GM12801 (cell line): ENCODE data around the gene LAMC2.

Source experiments
- TF ChIP-seq, protein P1 (sequence below): IDR thresholded peaks from one replicate; pipeline ENCODE4 v1.5.1; 2011; ENCODE audit warnings: control low read depth; ENCODE audit not compliant: insufficient read length; ENCODE audit errors: extremely low read depth

LAMC2 gene

GRCh38 chr1:183200451-183200850, 14.4 kb downstream of the LAMC2 start:
- TF ChIP-seq, protein P1, sequence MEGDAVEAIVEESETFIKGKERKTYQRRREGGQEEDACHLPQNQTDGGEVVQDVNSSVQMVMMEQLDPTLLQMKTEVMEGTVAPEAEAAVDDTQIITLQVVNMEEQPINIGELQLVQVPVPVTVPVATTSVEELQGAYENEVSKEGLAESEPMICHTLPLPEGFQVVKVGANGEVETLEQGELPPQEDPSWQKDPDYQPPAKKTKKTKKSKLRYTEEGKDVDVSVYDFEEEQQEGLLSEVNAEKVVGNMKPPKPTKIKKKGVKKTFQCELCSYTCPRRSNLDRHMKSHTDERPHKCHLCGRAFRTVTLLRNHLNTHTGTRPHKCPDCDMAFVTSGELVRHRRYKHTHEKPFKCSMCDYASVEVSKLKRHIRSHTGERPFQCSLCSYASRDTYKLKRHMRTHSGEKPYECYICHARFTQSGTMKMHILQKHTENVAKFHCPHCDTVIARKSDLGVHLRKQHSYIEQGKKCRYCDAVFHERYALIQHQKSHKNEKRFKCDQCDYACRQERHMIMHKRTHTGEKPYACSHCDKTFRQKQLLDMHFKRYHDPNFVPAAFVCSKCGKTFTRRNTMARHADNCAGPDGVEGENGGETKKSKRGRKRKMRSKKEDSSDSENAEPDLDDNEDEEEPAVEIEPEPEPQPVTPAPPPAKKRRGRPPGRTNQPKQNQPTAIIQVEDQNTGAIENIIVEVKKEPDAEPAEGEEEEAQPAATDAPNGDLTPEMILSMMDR: no peak

DNA sequence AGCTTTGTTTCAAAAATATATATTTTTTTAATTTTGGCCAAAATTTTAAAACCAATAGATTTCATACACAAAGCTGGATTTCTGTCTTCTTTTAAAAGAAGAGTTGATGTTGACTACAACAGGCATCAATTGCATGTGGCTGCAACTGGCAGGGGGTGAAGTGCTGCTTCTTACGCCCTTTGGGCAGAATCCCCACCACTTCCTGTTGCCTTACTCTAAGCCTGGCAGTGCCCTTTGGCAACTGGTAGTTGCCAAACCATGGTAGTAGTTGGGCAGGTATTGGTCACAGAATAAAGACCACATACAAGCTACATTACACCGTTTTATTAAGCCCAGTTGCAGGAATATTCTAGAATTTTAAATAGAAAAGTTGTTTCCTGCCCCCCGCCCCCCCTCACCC, 17.0 kb downstream of the LAMC2 start:
- TF ChIP-seq, protein P1: no peak

DNA sequence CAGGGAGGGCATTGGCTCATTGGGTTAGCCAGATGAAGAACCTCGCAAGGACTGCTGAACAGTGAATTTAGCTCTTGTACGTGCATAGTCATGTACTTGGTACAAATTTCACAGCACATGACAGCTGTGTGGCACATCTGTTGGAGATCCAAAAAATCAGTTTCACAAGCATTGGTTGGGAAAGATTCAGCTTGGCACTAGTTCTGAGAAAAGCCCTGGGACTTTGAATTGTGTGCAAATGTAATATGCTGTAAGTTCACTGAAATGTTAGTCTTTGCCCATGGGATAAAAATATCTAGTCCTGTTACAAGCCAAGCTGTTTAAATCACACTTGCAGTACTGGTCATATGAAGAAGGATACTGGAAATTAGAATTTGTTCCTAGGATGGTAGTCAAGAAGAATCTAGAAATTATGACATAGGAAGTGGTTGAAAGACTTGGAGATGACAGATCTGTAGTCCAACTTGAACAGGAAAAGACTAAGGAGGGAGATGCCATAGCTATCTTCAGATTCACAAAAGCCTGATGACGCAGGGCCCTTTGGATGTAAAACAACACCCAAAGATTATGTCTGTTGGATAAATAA, 19.2 kb downstream of the LAMC2 start:
- TF ChIP-seq, protein P1: no peak

- TF ChIP-seq, protein P1: no peak
These were observed 20.6 kb downstream of the LAMC2 start for GRCh38 chr1:183206538-183207122.

GRCh38 chr1:183209533-183210158, 23.6 kb downstream of the LAMC2 start:
- TF ChIP-seq, protein P1: no peak

DNA sequence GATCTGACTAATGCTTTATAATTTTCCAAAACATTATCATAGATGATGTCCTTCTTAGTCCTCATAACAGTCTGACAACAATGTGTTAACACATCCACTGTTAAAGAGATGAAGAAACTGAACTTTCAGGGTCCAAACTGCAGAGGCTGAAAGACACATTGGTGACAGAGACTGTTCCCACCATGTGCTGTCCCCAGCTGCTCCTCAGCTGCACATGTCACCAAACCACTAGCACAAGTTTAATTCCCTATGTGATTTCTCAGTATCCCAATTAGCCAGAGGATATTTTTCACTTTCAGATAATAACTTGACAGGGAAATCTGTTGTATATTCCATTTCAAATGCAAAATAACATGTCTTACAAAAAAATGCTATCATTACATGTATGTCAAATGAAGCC, 24.6 kb downstream of the LAMC2 start:
- TF ChIP-seq, protein P1: no peak

DNA sequence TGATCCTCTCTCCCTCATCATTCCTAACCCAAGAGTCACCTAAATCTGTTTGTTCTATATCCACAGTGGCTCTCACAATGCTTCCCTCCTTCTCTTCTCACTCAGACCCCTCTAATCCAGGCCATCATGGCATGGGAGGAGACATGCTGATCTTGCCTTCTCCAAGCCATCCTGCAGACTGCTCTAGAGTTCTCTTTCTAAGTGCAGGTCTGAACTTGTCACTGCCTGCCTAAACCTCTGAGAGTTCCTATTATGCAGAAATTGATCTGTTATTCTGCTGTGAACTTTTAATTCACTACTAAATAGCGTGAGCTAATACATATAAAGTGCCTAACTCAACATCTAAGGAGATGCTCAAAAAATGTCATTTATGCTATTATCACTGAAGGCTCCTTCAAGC, 26.8 kb downstream of the LAMC2 start:
- TF ChIP-seq, protein P1: no peak
